HG03575 (cell line): ENCODE data around the gene ELAPOR1.

Experiments used
- ATAC-seq: cut with Tn5 transposase; IDR thresholded peaks from one replicate; pipeline ENCODE4 v1.9.1; 2021; ENCODE audit not compliant: unreplicated experiment, insufficient number of reproducible peaks, low FRiP score; ENCODE audit errors: extremely low read depth

Gene ELAPOR1

DNA sequence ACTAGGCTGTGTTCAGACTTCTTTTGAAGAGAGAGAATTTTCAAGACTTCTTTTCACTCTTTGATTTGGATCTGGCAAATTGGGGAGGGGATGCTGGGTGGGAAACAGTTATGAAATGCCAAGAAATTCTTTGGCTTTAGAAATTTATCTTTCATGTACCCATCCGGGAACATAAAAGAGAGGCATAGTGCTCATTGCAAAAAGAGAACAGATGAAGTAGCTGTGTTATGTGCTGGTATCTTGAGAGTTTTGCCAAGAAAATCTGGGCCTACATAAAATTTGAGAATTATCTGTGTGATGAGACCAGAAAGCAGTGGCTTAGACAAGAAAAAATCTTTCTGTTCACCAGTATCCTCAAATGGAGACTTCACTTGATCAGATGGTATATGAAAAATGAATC, 19.0 kb upstream of the ELAPOR1 start:
- ATAC-seq = no peak

DNA sequence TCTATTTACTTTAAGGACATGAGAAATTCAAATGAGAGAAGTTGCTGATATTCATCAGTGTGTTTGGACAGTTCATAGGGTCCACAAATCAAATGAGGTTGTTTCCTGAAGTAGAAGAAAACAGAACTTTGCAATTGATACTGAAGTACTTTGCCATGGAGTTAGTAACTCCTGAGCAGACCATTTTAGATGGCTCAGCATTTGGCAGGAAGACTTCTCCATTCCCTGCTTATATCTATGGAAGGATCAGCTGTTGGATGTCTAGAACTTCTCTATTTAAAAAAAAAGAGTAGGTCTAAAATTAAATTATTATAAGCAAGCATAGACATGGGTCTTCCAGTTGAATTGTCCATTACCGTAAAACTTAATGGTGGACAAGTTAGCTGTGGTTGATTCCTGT, 18.3 kb upstream of the ELAPOR1 start:
- ATAC-seq = no peak

GRCh38 chr1:109096120-109096519, 17.8 kb upstream of the ELAPOR1 start:
- no peak for ATAC-seq

DNA sequence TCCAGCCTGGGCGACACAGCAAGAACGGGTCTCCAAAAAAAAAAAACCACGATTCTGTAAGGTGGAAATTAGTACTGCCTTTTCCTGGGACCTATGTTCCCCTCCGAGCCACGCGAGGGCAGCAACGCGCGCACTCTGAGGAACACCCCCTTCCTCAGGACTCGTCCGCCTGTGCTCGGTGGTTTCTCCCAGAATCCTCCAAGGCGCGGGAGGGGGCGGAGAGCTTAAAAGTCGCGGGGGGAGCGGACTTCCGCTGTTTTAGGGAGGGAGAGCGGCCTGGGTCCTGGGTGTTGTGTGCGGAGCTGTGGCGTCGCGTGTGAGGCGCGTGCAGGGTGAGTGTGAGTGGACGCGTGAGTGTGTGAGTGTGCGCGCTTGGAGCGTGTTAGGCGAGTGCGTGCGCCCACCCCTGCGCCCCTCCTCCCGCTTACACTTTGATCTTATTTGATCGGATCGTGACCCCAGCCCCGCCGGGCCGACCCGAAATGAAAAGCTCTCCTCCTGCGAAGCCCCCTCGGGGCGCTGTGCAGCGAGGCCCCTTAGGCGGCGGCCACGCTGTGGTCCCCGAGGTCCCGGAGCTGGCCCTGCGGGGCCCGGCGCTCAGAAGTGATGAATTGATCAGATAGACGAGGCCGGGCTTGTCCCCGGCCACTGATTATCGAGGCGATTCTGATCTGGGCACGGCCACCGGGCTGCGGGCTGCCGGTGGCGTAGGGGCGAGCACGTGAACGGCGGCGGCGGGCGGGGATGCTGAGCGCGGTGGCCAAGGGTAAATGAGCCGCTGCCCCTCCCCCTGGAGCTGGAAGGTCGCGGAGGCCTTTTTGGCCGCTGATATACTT, 13.8 kb upstream of the ELAPOR1 start:
- no peak for ATAC-seq

- ATAC-seq = no peak
These were observed 9.4 kb upstream of the ELAPOR1 start for GRCh38 chr1:109104364-109105151.

DNA sequence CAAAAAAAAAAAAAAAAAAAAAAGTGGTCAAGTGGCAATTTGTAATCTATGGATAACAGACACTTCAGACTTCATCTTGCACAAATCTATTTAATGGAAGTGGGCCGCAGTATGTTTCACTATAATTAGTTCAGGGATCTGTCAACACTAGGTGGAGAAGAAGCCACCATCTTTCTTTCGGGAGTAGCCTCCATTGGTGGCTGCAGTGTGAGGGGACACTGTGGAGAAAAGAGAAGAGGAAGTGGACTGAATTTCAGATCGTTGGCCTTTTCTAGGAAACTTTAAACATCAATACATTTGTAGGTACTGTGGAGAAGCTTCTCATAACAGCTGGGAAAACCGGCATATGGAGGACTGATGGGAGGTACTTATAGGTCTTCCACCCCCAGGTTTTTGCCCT, 8.0 kb upstream of the ELAPOR1 start:
- no peak for ATAC-seq

DNA sequence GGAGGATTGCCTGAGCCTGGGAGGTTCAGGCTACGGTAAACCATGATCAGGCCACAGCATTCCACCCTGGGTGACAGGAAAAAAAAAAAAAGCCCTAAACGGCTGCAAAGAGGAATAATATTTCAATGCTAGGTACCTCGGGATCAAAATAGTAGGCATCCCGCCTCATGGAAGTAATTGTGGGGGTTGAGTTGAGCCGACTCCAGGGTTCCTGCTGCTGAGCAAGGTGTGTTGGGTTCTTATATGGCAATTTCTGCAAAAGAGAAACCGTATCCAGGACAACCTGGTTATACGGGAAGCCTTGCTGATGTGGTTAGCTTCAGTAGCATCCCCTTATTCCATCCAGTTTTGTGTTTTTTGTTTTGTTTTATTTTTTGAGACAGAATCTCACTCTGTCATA, 6.1 kb upstream of the ELAPOR1 start:
- ATAC-seq = no peak

DNA sequence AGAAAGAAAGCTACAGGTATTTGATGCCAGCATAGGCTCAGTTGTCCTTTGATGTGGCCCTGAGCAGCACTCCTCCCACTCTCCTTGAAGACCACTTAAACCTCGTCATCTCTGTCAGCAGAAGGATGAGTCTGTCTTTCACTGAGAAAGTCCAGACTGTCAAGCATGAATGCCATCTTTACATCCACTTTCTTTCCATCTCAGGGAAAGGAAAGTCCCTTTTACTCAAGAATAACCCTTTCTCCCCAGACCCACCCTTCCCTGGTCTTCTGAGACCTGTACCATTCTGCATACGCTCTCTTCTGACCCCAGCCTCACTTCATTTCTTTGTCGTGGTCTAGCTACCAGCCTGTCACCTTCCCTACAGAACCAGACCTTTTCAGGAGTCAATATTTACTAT, 4.0 kb upstream of the ELAPOR1 start:
- no peak for ATAC-seq

DNA sequence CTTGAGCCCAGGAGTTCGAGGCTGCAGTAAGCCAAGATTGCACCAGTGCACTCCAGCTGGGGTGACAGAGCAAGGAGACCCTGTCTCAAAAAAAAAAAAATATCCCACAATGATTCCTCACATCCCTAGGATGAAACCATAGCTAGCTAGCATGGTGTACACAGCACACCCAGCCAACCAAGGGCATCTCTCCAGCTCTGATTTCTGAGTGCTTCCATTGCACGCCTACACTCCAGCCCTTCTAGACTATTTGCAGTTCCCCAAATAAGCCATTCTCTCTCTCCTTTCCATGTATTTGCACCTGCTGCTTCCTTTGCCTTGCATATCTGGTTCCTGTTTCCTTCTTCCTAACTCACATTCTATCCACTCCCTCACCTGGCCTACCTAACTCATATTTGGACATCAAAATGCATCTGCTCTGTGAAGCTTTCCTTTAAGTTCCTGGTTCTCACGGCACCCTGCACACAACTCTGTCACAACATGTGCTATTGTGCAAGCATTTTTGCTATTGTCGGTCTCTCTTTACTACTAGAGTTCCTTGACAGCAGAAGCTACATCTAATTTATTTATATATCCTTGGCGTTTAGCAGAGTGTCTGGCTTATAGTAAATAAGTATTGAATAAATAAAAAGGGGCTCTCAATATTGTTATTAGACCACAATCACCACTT, 2.4 kb upstream of the ELAPOR1 start:
- ATAC-seq = no peak

DNA sequence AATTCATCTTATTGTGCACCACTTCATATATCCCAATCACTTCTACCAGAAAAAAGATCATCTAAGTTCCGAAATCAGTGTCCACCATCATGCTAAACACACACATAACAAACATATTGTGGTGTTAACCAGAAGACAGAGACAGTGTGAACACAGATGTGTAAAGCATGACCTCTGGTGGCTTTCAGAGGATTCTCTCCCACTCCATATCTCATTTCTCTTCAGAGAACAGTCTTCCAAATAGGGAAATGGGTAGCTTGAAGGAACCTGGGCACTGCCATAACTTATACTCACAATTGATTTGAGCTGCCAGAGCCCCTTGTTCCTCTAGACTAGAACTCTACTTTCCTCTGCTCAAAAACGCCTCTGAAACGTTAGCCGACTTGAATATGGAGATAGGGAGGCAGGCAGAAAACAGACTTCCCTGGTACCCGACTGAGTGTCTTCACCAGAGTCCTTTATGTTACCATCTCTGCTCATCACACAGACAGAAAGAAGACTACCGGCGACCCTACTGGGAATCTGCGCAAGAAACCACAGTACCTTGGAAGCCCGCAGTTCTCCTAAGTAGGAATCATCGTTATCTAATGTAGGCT, 1.8 kb upstream of the ELAPOR1 start:
- ATAC-seq = no peak

GRCh38 chr1:109112652-109113285, 1.1 kb upstream of the ELAPOR1 start:
- no peak for ATAC-seq

DNA sequence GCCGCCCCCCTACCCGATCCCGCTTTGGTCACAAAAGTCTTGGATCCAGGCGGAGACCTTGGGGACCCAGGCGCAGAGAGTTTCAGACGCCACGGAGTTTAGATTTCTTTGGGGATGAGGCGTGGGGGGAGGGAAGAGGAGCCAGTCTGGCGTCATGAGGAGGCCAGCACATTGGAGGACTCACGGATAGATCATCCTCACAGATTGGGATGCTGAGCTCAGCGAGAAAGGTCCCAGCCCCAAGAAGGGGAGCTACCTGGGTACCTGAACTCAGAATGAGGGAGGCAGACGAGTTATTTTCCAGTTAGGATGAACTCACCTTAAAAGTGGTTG, 393 bp downstream of the ELAPOR1 start:
- ATAC-seq = no peak

- no peak for ATAC-seq
These were observed 1.8 kb downstream of the ELAPOR1 start for GRCh38 chr1:109115685-109116084.

DNA sequence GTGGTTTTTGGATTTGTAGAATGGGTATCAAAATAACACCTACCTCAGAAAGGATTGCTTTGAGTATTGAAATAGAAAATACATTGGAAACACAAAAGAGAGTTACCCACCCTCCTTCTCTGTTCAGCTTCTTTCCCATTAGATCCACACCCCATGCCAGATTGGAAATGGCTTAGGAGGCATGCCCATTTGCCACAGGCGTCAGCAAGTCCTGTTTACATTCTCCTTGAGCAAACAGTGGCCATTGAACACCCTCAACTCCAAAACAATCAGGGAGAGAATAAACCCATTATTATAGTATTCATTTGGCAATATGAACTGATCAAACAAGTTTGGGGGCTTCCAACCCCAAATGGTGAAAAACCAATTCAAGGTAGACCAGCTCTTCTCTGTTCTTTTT, 2.4 kb downstream of the ELAPOR1 start:
- no peak for ATAC-seq

- no peak for ATAC-seq
These were observed 4.2 kb downstream of the ELAPOR1 start for GRCh38 chr1:109118089-109118488.

- ATAC-seq = no peak
These were observed 6.4 kb downstream of the ELAPOR1 start for GRCh38 chr1:109120356-109120755.

DNA sequence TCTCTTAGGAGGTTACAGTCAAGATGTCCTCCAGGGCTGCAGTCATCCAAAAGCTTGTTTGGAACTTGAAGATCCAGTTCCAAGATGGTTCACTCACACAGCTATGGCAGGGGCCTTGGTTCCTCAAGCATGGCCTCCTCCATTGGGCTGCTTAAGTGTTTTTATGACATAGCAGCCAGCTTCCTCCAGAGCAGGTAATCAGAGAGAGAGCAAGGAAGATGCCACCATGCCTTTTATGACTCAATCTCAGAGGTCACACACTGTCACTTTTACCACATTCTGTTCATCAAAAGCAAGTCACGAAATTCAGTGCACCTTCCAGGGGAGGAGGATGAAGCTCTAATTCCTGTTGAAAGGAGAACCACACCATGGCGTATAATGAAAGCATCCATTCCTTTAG, 17.1 kb downstream of the ELAPOR1 start:
- ATAC-seq = no peak

- no peak for ATAC-seq
These were observed 17.9 kb downstream of the ELAPOR1 start for GRCh38 chr1:109131800-109132199.

DNA sequence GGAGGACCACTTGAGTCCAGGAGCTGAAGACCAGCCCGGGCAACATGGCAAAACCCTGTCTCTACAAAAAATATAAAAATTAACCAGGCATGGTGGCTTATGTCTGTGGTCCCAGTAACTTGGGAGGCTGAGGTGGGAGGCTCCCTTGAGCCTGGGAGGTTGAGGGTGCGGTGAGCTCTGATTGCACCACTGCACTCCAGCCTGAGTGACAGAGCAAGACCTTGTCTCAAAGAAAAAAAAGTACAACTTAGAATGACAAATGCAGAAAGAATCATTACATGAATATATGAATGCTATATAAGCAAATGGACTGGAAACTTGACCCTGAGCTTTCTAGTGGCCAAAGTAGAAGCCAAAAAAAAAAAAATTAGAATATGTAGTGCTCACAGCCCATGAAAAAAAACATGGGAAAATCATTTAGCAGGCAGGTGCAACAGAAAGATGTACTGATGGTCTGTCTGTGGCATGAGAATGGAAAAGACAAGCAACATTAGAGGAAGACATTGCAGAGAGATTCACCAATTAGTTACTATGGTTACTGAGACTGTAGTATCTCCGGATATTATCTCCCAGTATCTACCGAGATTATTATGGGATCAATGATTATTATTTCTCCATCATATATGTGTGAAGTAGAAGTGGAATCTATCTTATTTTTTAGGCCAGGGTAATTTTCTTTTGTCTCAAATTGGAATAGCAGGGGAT, 19.2 kb downstream of the ELAPOR1 start:
- ATAC-seq = no peak
